Smooth muscle cell (in vitro differentiated cells): ENCODE data around the gene TRMT5. TPM values are rescaled to one million over a fixed set of nuclear protein-coding genes. Genes with fewer than 3 reads are reported as not detected.

Experiments used
- DNase-seq: peaks from one replicate; lab custom pipeline; 2025; ENCODE audit not compliant: unreplicated experiment; lab: John Stamatoyannopoulos, UW
- H2AFZ ChIP-seq: fragments of 200-600 bp; sonication (generic); 2 replicates; pipeline ENCODE4 v1.6.0; 2016; ENCODE audit warnings: antibody characterized with exemption, low read depth, mild to moderate bottlenecking
- H3F3A ChIP-seq: fragments of 200-600 bp; sonication (generic); 2 replicates; pipeline ENCODE4 v1.6.0; 2017; ENCODE audit warnings: antibody characterized with exemption, low read depth
- H3K27ac ChIP-seq: fragments of 200-600 bp; sonication (generic); 2 replicates; pipeline ENCODE4 v1.5.1; 2016; ENCODE audit warnings: low read depth, mild to moderate bottlenecking
- H3K27me3 ChIP-seq: fragments of 200-600 bp; sonication (generic); 2 replicates; pipeline ENCODE4 v1.6.1; 2016; ENCODE audit warnings: low read depth, mild to moderate bottlenecking
- H3K36me3 ChIP-seq: fragments of 200-600 bp; sonication (generic); 2 replicates; pipeline ENCODE4 v1.5.1; 2016; ENCODE audit warnings: low read depth
- H3K4me1 ChIP-seq: fragments of 200-600 bp; sonication (generic); 2 replicates; pipeline ENCODE4 v1.5.1; 2016; ENCODE audit warnings: low read depth
- H3K4me2 ChIP-seq: fragments of 200-600 bp; sonication (generic); 2 replicates; pipeline ENCODE4 v1.6.0; 2016; ENCODE audit warnings: mild to moderate bottlenecking
- H3K4me3 ChIP-seq: fragments of 200-600 bp; sonication (generic); 2 replicates; pipeline ENCODE4 v1.5.1; 2016; ENCODE audit warnings: mild to moderate bottlenecking
- H3K79me2 ChIP-seq: fragments of 200-600 bp; sonication (generic); 2 replicates; pipeline ENCODE4 v1.6.0; 2016; ENCODE audit warnings: low read depth, mild to moderate bottlenecking
- H3K9ac ChIP-seq: fragments of 200-600 bp; sonication (generic); 2 replicates; pipeline ENCODE4 v1.6.0; 2016; ENCODE audit warnings: low read depth
- H3K9me3 ChIP-seq: fragments of 200-600 bp; sonication (generic); replicated peaks from 2 replicates; pipeline ENCODE4 v1.5.1; 2016; ENCODE audit warnings: low read depth
- H4K20me1 ChIP-seq: fragments of 200-600 bp; sonication (generic); 2 replicates; pipeline ENCODE4 v1.6.0; 2016; ENCODE audit warnings: low read depth
- CTCF ChIP-seq: fragments of 200-600 bp; sonication (generic); IDR thresholded peaks from 2 replicates; pipeline ENCODE4 v1.5.1; 2017; ENCODE audit warnings: borderline replicate concordance, mild to moderate bottlenecking, antibody characterized with exemption; ENCODE audit not compliant: insufficient read depth, poor library complexity, severe bottlenecking
- WGBS: methylation state at CpG from one replicate; pipeline ENCODE4 v1.1.7; 2016; ENCODE audit warnings: low lambda C conversion rate; 5-methylcytosine and 5-hydroxymethylcytosine counted together
- polyA plus RNA-seq: library from polyadenylated mRNA; unstranded; fragments of >200 nt; fragmentation: Nextera tagmentation; extraction: Ambion mirVana; gene quantifications from 2 replicates; pipeline ENCODE4 v1.2.1, GENCODE V29; 2016
- total RNA-seq: library from RNA; depleted of rRNA; stranded (reverse); fragments of >200 nt; gene quantifications from 2 replicates; pipeline ENCODE4 v1.2.3, GENCODE V29; 2014

TRMT5 gene
- total and polyA plus RNA-seq, 2 experiments from 2014 or later, result 4.1 to 9.1 TPM

- DNase-seq, result no peak
- WGBS, result 65% methylated on average over 3 of the region's 3 CpGs
- H2AFZ ChIP-seq, result no peak overlapping the region
- H3K4me2 ChIP-seq, result no peak overlapping the region
- H3K9ac ChIP-seq, result no peak overlapping the region
- H3K9me3 ChIP-seq, result peaks cover 12% of the 10 kb centered on the region
- H3K4me1 ChIP-seq, result no peaks in the 10 kb centered on the region
- TF ChIP-seq CTCF, result no peak
- no peaks in the 10 kb centered on the region for H4K20me1 ChIP-seq
- H3K79me2 ChIP-seq, result peaks cover 8% of the 10 kb centered on the region
- H3K27me3 ChIP-seq, result no peaks in the 10 kb centered on the region
- H3K4me3 ChIP-seq, result no peak overlapping the region
- H3K27ac ChIP-seq, result no peak overlapping the region
- H3K36me3 ChIP-seq, result peaks cover 5% of the 10 kb centered on the region
- no peaks in the 10 kb centered on the region for H3F3A ChIP-seq
Measured at GRCh38 chr14:60951776-60952435, 29.0 kb downstream of the TRMT5 start.

DNA sequence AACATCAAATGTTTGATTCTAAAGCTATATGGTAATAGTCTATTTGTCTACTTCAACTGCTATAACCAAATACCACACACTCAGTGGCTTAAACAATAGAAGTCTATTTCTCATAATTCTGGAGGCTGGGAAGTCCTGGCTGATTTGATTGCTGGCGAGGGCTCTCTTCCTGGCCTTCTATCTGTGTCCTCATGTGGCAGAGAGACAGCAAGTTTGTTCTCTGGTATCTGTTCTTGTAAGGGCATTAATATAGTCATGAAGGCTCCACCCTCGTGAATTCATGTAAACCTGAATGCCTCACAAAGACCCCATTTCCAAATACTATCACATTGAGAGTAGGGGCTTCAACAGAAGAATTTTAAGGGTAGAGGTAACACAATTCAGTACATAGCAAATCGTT, 34.1 kb downstream of the TRMT5 start:
- WGBS, result 88% methylated on average over 3 of the region's 3 CpGs
- Histone ChIP-seq H3K4me1 (no peaks in the 10 kb centered on the region), H3F3A (no peaks in the 10 kb centered on the region), H3K9ac (no peak overlapping the region), H2AFZ (no peak overlapping the region), H3K79me2 (peaks cover 6% of the 10 kb centered on the region), H3K4me3 (no peak overlapping the region), H3K27me3 (no peaks in the 10 kb centered on the region), H3K9me3 (no peaks in the 10 kb centered on the region), H3K4me2 (no peak overlapping the region), H3K27ac (no peak overlapping the region), H4K20me1 (no peaks in the 10 kb centered on the region), H3K36me3 (no peaks in the 10 kb centered on the region)
- DNase-seq, result no peak
- no peak for TF ChIP-seq CTCF

DNA sequence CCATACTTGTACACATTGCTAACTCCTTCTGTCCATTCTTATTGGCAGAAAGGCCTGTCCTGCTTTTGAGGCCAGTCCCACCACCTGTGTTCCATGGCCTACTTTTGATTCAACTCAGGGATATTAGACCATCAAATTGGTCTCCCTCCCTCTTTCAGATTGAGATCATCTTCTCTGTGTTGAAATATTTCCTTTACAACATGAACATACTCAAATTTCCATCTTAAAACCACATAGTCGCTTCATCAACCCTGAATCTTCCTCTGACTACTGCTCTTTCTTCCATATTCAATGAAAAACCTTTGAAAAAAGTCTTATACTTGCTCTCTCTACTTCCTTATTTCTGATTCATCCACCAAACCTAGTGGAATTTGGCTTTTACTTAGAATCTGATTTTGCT, 34.9 kb downstream of the TRMT5 start:
- H3K9me3 ChIP-seq, result no peaks in the 10 kb centered on the region
- H3K79me2 ChIP-seq, result peaks cover 6% of the 10 kb centered on the region
- no peaks in the 10 kb centered on the region for H3K27me3 ChIP-seq
- H4K20me1 ChIP-seq, result no peaks in the 10 kb centered on the region
- no peak overlapping the region for H2AFZ ChIP-seq
- no peaks in the 10 kb centered on the region for H3F3A ChIP-seq
- no peak overlapping the region for H3K9ac ChIP-seq
- DNase-seq, result no peak
- H3K27ac ChIP-seq, result no peak overlapping the region
- H3K36me3 ChIP-seq, result no peaks in the 10 kb centered on the region
- no peak for TF ChIP-seq CTCF
- no peaks in the 10 kb centered on the region for H3K4me1 ChIP-seq
- 96% methylated on average over 1 of the region's 1 CpG for WGBS
- no peak overlapping the region for H3K4me3 ChIP-seq
- H3K4me2 ChIP-seq, result no peak overlapping the region

DNA sequence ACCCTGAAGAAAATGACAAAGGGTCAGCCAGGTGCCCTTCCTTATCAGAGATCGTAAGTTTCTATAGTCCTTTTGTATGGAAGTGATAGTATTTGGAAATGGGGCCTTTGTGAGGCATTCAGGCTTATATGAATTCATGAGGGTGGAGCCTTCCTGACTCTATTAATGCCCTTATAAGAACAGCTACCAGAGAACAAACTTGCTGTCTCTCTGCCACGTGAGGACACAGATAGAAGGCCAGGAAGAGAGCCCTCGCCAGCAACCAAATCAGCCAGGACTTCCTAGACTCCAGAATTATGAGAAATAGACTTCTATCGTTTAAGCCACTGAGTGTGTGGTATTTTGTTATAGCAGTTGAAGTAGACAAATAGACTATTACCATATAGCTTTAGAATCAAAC, 36.7 kb downstream of the TRMT5 start:
- no peaks in the 10 kb centered on the region for H3F3A ChIP-seq
- no peak overlapping the region for H3K4me3 ChIP-seq
- H3K27ac ChIP-seq, result no peak overlapping the region
- H4K20me1 ChIP-seq, result no peaks in the 10 kb centered on the region
- no peak overlapping the region for H3K4me2 ChIP-seq
- no peaks in the 10 kb centered on the region for H3K36me3 ChIP-seq
- WGBS, result 87% methylated on average over 4 of the region's 4 CpGs
- no peaks in the 10 kb centered on the region for H3K9me3 ChIP-seq
- no peak overlapping the region for H2AFZ ChIP-seq
- peaks cover 7% of the 10 kb centered on the region for H3K79me2 ChIP-seq
- no peaks in the 10 kb centered on the region for H3K27me3 ChIP-seq
- TF ChIP-seq CTCF, result no peak
- H3K9ac ChIP-seq, result no peak overlapping the region
- no peak for DNase-seq
- H3K4me1 ChIP-seq, result no peaks in the 10 kb centered on the region
